ENCODE measurements around the gene YKT6.
"Not testable (repeated sequence)": the region's sequence is repeated elsewhere in the genome, so short reads cannot be mapped to it uniquely, and the experiment has no call there.

YKT6 gene

GRCh38 chr7:44158873-44159631 is 41.7 kb upstream of the YKT6 start:
- H3K4me1 ChIP-seq (ENCODE audit: control insufficient read depth, insufficient read depth, low read length), result peaks cover 20% of the 10 kb centered on the region
- no peak overlapping the region for H3K9ac ChIP-seq (ENCODE audit: low read depth, low read length)
- H3K4me3 ChIP-seq (ENCODE audit: low read length), result no peak overlapping the region
- peaks cover 3% of the 10 kb centered on the region for H3K27me3 ChIP-seq (ENCODE audit: control insufficient read depth, insufficient read depth, low read length)
- no peaks in the 10 kb centered on the region for H3K36me3 ChIP-seq (ENCODE audit: insufficient read depth, low read length)
- H3K4me2 ChIP-seq (ENCODE audit: low read length), result no peak overlapping the region
- H3K9me3 ChIP-seq (replicated peaks; ENCODE audit: low read length), result no peaks in the 10 kb centered on the region

DNA sequence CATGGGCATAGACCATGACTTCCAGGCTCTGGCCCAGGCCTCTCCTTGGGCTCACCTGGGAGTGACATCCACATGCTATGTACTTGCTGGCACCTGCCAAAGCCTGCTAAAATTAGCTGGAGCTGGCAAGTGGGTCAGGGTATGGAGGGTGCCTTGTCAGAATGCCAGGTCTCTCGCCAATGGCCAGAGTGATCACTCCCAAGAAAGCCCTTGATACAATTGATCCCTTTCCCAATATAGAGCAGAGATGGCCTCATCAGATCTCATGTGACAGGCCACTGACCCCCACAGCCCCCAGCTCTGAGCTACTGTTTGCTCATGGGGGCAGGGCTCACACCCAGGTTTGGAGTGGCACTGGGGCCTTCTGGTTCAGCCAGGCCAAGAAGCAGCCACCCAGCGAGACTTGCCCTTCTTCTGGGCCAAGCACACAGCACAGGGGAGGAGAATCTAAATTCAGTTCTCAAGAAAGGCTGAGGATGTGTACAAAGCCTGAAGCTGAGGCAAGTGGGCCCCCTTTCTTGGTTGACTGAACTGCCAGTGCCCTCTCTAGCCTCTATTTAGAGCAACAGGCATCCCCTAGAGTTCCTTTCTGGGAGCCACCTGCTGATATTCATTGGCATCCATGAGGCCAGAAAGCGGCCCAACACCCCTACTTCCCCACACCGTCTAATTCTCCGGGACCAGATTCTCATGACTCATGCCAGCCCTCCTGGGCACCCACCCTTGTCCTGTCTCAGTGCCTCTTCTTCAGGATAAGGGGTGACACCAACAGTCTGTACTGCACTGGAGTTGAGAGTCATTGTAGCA is 40.8 kb upstream of the YKT6 start:
- no peak overlapping the region for H3K4me2 ChIP-seq (ENCODE audit: low read length)
- no peaks in the 10 kb centered on the region for H3K9me3 ChIP-seq (replicated peaks; ENCODE audit: low read length)
- peaks cover 24% of the 10 kb centered on the region for H3K4me1 ChIP-seq (ENCODE audit: control insufficient read depth, insufficient read depth, low read length)
- no peaks in the 10 kb centered on the region for H3K27me3 ChIP-seq (ENCODE audit: control insufficient read depth, insufficient read depth, low read length)
- no peak overlapping the region for H3K9ac ChIP-seq (ENCODE audit: low read depth, low read length)
- no peak overlapping the region for H3K4me3 ChIP-seq (ENCODE audit: low read length)
- H3K36me3 ChIP-seq (ENCODE audit: insufficient read depth, low read length), result no peaks in the 10 kb centered on the region

DNA sequence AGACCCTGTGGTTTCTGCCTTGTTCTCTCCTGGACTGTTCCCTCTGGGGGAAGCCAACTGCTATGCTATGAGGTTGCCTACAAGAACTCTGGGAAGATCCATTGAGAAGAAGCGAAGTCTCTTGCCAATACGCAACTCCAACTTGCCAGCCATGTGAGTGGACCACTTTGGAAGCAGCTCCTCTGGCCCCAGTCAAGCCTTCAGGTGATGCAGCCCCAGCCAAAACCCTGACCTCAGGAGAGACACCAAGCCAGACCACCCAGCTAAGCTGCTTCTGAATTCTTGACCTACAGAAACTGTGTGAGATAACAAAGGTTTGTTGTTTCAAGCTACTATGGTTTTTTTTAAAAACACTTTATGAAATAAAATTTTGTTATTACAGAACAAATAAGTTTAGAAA is 39.4 kb upstream of the YKT6 start:
- Histone ChIP-seq H3K4me2 (ENCODE audit: low read length) (no peak overlapping the region), H3K27me3 (ENCODE audit: control insufficient read depth, insufficient read depth, low read length) (no peaks in the 10 kb centered on the region), H3K4me3 (ENCODE audit: low read length) (no peak overlapping the region), H3K9ac (ENCODE audit: low read depth, low read length) (no peak overlapping the region), H3K4me1 (ENCODE audit: control insufficient read depth, insufficient read depth, low read length) (peaks cover 24% of the 10 kb centered on the region), H3K36me3 (ENCODE audit: insufficient read depth, low read length) (no peaks in the 10 kb centered on the region), H3K9me3 (replicated peaks; ENCODE audit: low read length) (no peaks in the 10 kb centered on the region)

DNA sequence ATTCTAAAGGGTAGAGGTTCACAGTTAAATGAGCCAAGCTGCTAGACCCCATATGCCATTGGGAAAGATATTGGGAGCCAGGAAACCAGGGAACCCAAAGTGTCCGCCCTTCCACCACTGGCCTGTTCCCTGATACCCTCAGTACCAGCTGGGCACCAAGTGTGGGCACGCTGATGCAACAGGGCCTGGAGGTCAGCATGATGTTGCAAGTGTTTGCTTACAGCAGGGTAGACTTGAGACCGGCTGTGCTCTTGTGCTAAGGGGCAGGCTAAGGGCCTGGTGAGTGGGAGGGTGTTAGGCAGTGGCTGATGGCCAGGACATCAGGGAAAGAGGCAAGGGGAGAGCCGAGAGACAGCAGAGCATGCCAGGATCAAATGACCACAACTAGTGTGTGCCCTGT is 38.6 kb upstream of the YKT6 start:
- H3K36me3 ChIP-seq (ENCODE audit: insufficient read depth, low read length), result no peaks in the 10 kb centered on the region
- H3K9me3 ChIP-seq (replicated peaks; ENCODE audit: low read length), result no peaks in the 10 kb centered on the region
- no peaks in the 10 kb centered on the region for H3K27me3 ChIP-seq (ENCODE audit: control insufficient read depth, insufficient read depth, low read length)
- no peak overlapping the region for H3K9ac ChIP-seq (ENCODE audit: low read depth, low read length)
- H3K4me3 ChIP-seq (ENCODE audit: low read length), result no peak overlapping the region
- no peak overlapping the region for H3K4me2 ChIP-seq (ENCODE audit: low read length)
- peaks cover 24% of the 10 kb centered on the region for H3K4me1 ChIP-seq (ENCODE audit: control insufficient read depth, insufficient read depth, low read length)

GRCh38 chr7:44162785-44163395 is 37.9 kb upstream of the YKT6 start:
- no peak overlapping the region for H3K9ac ChIP-seq (ENCODE audit: low read depth, low read length)
- H3K27me3 ChIP-seq (ENCODE audit: control insufficient read depth, insufficient read depth, low read length), result no peaks in the 10 kb centered on the region
- no peaks in the 10 kb centered on the region for H3K36me3 ChIP-seq (ENCODE audit: insufficient read depth, low read length)
- H3K4me1 ChIP-seq (ENCODE audit: control insufficient read depth, insufficient read depth, low read length), result peaks cover 24% of the 10 kb centered on the region
- peak overlapping the region; percentile 3 for H3K4me3 ChIP-seq (ENCODE audit: low read length)
- H3K4me2 ChIP-seq (ENCODE audit: low read length), result peak overlapping the region; percentile 50
- no peaks in the 10 kb centered on the region for H3K9me3 ChIP-seq (replicated peaks; ENCODE audit: low read length)

DNA sequence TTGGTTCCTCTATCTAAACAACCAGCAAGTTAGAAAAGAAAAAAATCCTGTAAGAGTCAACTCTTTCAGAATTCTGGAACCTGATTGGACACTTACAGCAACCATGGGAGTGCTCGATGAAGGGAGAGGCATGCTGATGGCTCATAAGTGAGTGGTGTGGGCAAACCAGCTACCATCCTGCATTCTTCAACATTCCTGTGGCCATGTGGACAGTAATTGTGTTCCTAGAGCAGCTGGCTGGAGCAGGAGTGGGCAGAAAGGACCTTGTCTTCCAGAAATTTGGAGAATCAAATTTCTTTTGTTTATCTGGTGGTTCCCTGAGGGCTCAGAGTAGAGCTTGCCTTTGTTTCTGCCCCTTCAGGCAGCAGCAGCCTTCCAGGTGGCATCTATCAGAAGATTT is 37.2 kb upstream of the YKT6 start:
- Histone ChIP-seq H3K4me2 (ENCODE audit: low read length) (peak overlapping the region; percentile 50), H3K27me3 (ENCODE audit: control insufficient read depth, insufficient read depth, low read length) (no peaks in the 10 kb centered on the region), H3K36me3 (ENCODE audit: insufficient read depth, low read length) (no peaks in the 10 kb centered on the region), H3K4me1 (ENCODE audit: control insufficient read depth, insufficient read depth, low read length) (peaks cover 24% of the 10 kb centered on the region), H3K9me3 (replicated peaks; ENCODE audit: low read length) (no peaks in the 10 kb centered on the region), H3K9ac (ENCODE audit: low read depth, low read length) (peak overlapping the region; percentile 3), H3K4me3 (ENCODE audit: low read length) (no peak overlapping the region)

- H3K4me1 ChIP-seq (ENCODE audit: control insufficient read depth, insufficient read depth, low read length), result peaks cover 14% of the 10 kb centered on the region
- no peak overlapping the region for H3K9ac ChIP-seq (ENCODE audit: low read depth, low read length)
- H3K36me3 ChIP-seq (ENCODE audit: insufficient read depth, low read length), result no peaks in the 10 kb centered on the region
- H3K4me2 ChIP-seq (ENCODE audit: low read length), result no peak overlapping the region
- H3K4me3 ChIP-seq (ENCODE audit: low read length), result no peak overlapping the region
- H3K9me3 ChIP-seq (replicated peaks; ENCODE audit: low read length), result no peaks in the 10 kb centered on the region
- no peaks in the 10 kb centered on the region for H3K27me3 ChIP-seq (ENCODE audit: control insufficient read depth, insufficient read depth, low read length)
Measured at GRCh38 chr7:44167920-44168319, 32.9 kb upstream of the YKT6 start.

- not testable (repeated sequence) for H3K4me1 ChIP-seq (ENCODE audit: control insufficient read depth, insufficient read depth, low read length); H3K9me3 ChIP-seq (replicated peaks; ENCODE audit: low read length); H3K4me3 ChIP-seq (ENCODE audit: low read length); H3K9ac ChIP-seq (ENCODE audit: low read depth, low read length); H3K36me3 ChIP-seq (ENCODE audit: insufficient read depth, low read length); H3K4me2 ChIP-seq (ENCODE audit: low read length)
- H3K27me3 ChIP-seq (ENCODE audit: control insufficient read depth, insufficient read depth, low read length), result peaks cover 14% of the 10 kb centered on the region
Measured at GRCh38 chr7:44171901-44172300, 28.9 kb upstream of the YKT6 start.

GRCh38 chr7:44172352-44172751 is 28.4 kb upstream of the YKT6 start:
- Histone ChIP-seq H3K36me3 (ENCODE audit: insufficient read depth, low read length) (no peaks in the 10 kb centered on the region), H3K9ac (ENCODE audit: low read depth, low read length) (no peak overlapping the region), H3K4me2 (ENCODE audit: low read length) (no peak overlapping the region), H3K27me3 (ENCODE audit: control insufficient read depth, insufficient read depth, low read length) (peaks cover 14% of the 10 kb centered on the region), H3K4me3 (ENCODE audit: low read length) (no peak overlapping the region), H3K9me3 (replicated peaks; ENCODE audit: low read length) (no peaks in the 10 kb centered on the region), H3K4me1 (ENCODE audit: control insufficient read depth, insufficient read depth, low read length) (peaks cover 3% of the 10 kb centered on the region)

- no peaks in the 10 kb centered on the region for H3K9me3 ChIP-seq (replicated peaks; ENCODE audit: low read length)
- H3K27me3 ChIP-seq (ENCODE audit: control insufficient read depth, insufficient read depth, low read length), result peaks cover 14% of the 10 kb centered on the region
- H3K4me1 ChIP-seq (ENCODE audit: control insufficient read depth, insufficient read depth, low read length), result peaks cover 9% of the 10 kb centered on the region
- H3K9ac ChIP-seq (ENCODE audit: low read depth, low read length), result no peak overlapping the region
- H3K36me3 ChIP-seq (ENCODE audit: insufficient read depth, low read length), result no peaks in the 10 kb centered on the region
- no peak overlapping the region for H3K4me3 ChIP-seq (ENCODE audit: low read length)
- no peak overlapping the region for H3K4me2 ChIP-seq (ENCODE audit: low read length)
Measured at GRCh38 chr7:44172803-44173424, 27.9 kb upstream of the YKT6 start.

DNA sequence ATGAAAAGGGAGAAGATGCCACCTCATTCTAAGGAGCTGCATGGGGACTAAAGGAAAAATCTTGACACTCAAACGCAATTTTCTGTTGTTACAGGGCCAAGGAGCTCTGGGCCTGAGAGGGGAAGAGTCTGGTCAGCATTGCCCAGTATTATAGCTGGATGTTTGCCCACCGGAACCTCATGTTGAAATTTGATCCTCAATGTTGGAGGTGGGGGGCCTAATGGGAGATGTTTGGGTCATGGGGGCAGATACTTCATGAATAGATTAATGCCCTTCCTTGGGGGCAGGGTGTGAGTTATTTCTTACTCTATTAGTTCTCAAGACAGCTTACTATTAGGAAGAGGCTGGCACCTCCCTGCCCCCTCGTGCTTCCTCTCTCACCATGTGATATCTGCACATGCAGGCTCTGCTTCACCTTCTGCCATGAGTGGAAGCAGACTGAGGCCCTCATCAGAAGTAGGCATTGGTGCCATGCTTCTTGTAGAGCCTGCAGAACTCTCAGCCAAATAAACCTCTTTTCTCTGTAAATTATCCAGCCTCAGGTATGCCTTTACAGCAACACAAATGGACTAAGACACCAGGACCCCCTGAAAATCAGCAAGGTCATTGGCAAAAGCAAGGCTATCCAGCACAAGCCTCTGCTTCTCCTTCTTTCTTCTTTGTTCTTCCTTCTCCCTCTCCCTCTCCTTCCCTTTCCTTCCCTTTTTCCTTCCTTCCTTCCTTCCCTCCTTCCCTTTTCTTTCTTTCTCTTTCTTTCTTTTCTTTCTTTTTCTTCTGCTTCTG is 26.7 kb upstream of the YKT6 start:
- no peak overlapping the region for H3K4me3 ChIP-seq (ENCODE audit: low read length)
- peaks cover 15% of the 10 kb centered on the region for H3K27me3 ChIP-seq (ENCODE audit: control insufficient read depth, insufficient read depth, low read length)
- H3K9ac ChIP-seq (ENCODE audit: low read depth, low read length), result no peak overlapping the region
- no peak overlapping the region for H3K4me2 ChIP-seq (ENCODE audit: low read length)
- H3K9me3 ChIP-seq (replicated peaks; ENCODE audit: low read length), result no peaks in the 10 kb centered on the region
- H3K4me1 ChIP-seq (ENCODE audit: control insufficient read depth, insufficient read depth, low read length), result peaks cover 14% of the 10 kb centered on the region
- H3K36me3 ChIP-seq (ENCODE audit: insufficient read depth, low read length), result no peaks in the 10 kb centered on the region

All from skeletal muscle satellite cell (primary cell).